Endothelial cell of umbilical vein (primary cell): ENCODE measurements around the gene SPOUT1. TPM values are rescaled to one million over a fixed set of nuclear protein-coding genes. Genes with fewer than 3 reads are reported as not detected.

Experiments used
- BruUV-seq: library from RNA; stranded (reverse); fragments of 400-500 nt; replicated peaks from 2 replicates; lab custom pipeline; 2021; lab: Mats Ljungman, UMichigan
- CTCF ChIA-PET: fragments of 300-600, 350-600 bp; sonication (Branson Sonifier 250); formaldehyde crosslinking; loops from one replicate; lab custom pipeline; 2021; ENCODE audit warnings: antibody characterized with exemption, inconsistent platforms; lab: Charles Lee
- POLR2A ChIA-PET: fragments of 300-600, 350-600 bp; sonication (Branson Sonifier 250); formaldehyde crosslinking; loops from one replicate; lab custom pipeline; 2021; ENCODE audit warnings: antibody characterized with exemption, inconsistent platforms; lab: Charles Lee
- DNase-seq: peaks from one replicate; pipeline ENCODE4 v3.0.0-alpha.2; 2011; ENCODE audit warnings: low read depth, low spot score
- FAIRE-seq: peaks from 2 replicates; lab custom pipeline; 2011; peaks lifted over from hg19 to GRCh38; lab: Jason Lieb, UNC
- H2AFZ ChIP-seq: 2 replicates; pipeline ENCODE4 v1.6.0; 2012; ENCODE audit warnings: low read depth, low read length, control low read depth, inconsistent platforms
- H3K27ac ChIP-seq: 2 replicates; pipeline ENCODE4 v1.5.1; 2011; ENCODE audit warnings: low read depth, mild to moderate bottlenecking, control low read depth, low read length, moderate library complexity; ENCODE audit not compliant: insufficient read depth
- H3K27me3 ChIP-seq, 2 experiments: 2 replicates each; pipeline versions ENCODE4 v1.6.0 to v1.6.1; 2011; ENCODE audit warnings: low read length in 2 of 2, mixed read lengths in 1 of 2; ENCODE audit not compliant: control insufficient read depth in 2 of 2, insufficient read depth in 2 of 2
- H3K36me3 ChIP-seq, 2 experiments: 2 replicates in 1 of 2; 3 replicates in 1 of 2; pipeline ENCODE4 v1.5.1; 2011; ENCODE audit warnings: low read length in 2 of 2, mild to moderate bottlenecking in 1 of 2, moderate library complexity in 1 of 2; ENCODE audit not compliant: control insufficient read depth in 2 of 2, insufficient read depth in 2 of 2; ENCODE audit errors: extremely low read depth in 1 of 2
- H3K4me1 ChIP-seq: 3 replicates; pipeline ENCODE4 v1.5.1; 2011; ENCODE audit warnings: mild to moderate bottlenecking, low read length; ENCODE audit not compliant: control insufficient read depth, insufficient read depth; ENCODE audit errors: extremely low read depth
- H3K4me2 ChIP-seq: 2 replicates; pipeline ENCODE4 v1.6.1; 2011; ENCODE audit warnings: low read length, control low read depth, mixed read lengths; ENCODE audit not compliant: insufficient read depth
- H3K4me3 ChIP-seq, 3 experiments: fragments of 200-600 bp in 1 of 3; sonication (generic), shearing (Covaris generic) in 1 of 3; replicated peaks in 1 of 3; 2 replicates each; pipeline ENCODE4 v1.5.1; 2011 to 2016; ENCODE audit warnings: control low read depth in 3 of 3, low read length in 3 of 3, mild to moderate bottlenecking in 2 of 3, inconsistent platforms in 1 of 3, low read depth in 1 of 3, moderate library complexity in 1 of 3; ENCODE audit not compliant: insufficient read depth in 1 of 3
- H3K79me2 ChIP-seq: 2 replicates; pipeline ENCODE4 v1.6.0; 2012; ENCODE audit warnings: low read length, inconsistent platforms; ENCODE audit not compliant: control insufficient read depth, insufficient read depth
- H3K9ac ChIP-seq: replicated peaks from 2 replicates; pipeline ENCODE3; 2011; ENCODE audit warnings: low read length, control low read depth; ENCODE audit not compliant: insufficient read depth; ENCODE audit errors: extremely low read depth
- H3K9me1 ChIP-seq: replicated peaks from 3 replicates; pipeline ENCODE4 v1.6.0; 2011; ENCODE audit warnings: mild to moderate bottlenecking, low read length; ENCODE audit not compliant: control insufficient read depth, insufficient read depth; ENCODE audit errors: extremely low read depth
- H3K9me3 ChIP-seq: replicated peaks from 2 replicates; pipeline ENCODE4 v1.5.1; 2012; ENCODE audit warnings: low read length, inconsistent platforms; ENCODE audit not compliant: control insufficient read depth, insufficient read depth
- H4K20me1 ChIP-seq: replicated peaks from 2 replicates; pipeline ENCODE3; 2011; ENCODE audit warnings: mild to moderate bottlenecking, low read length; ENCODE audit not compliant: control insufficient read depth, insufficient read depth; ENCODE audit errors: extremely low read depth
- FOS ChIP-seq: IDR thresholded peaks from 2 replicates; pipeline ENCODE4 v1.6.1; 2011; ENCODE audit warnings: mild to moderate bottlenecking, low read length, moderate library complexity, borderline replicate concordance; ENCODE audit not compliant: insufficient read depth
- JUN ChIP-seq: IDR thresholded peaks from 2 replicates; pipeline ENCODE4 v1.6.1; 2011; ENCODE audit warnings: borderline replicate concordance, low read depth; ENCODE audit not compliant: insufficient read length, insufficient read depth
- POLR2A ChIP-seq: IDR thresholded peaks from 2 replicates; pipeline ENCODE4 v1.6.1; 2012; ENCODE audit warnings: low read depth, mild to moderate bottlenecking, control low read depth, low read length
- POLR2AphosphoS5 ChIP-seq: IDR thresholded peaks from 2 replicates; pipeline ENCODE4 v1.6.1; 2012; ENCODE audit warnings: low read depth, mild to moderate bottlenecking, control low read depth, low read length, moderate library complexity; ENCODE audit not compliant: insufficient read depth
- dilution Hi-C: fragments of 300-500 bp; cut with MboI; formaldehyde crosslinking; loops from one replicate; pipeline ENCODE4 v1.15.0; 2019; ENCODE audit warnings: low sequenced_read_pairs; ENCODE audit not compliant: extremely low pct_ligation_motif_present
- intact Hi-C: fragments of 100-400 bp; cut with micrococcal nuclease; formaldehyde crosslinking; loops from one replicate; pipeline ENCODE4 v1.10.0; 2022
- polyA plus RNA-seq, 4 experiments: library from polyadenylated mRNA; depleted of rRNA in 3 of 4; stranded (reverse) in 3 of 4; unstranded in 1 of 4; fragments of >200 nt; gene quantifications; 2 replicates each; pipeline versions ENCODE4 v1.2.1 to v1.2.3, GENCODE V29; 2011 to 2012; ENCODE audit warnings: missing spikeins in 1 of 4
- total RNA-seq: library from RNA; stranded (reverse); gene quantifications from 2 replicates; pipeline ENCODE4 v1.2.3, GENCODE V29; 2021
- TF ChIP-seq, protein P1 (sequence below): IDR thresholded peaks from 2 replicates; pipeline ENCODE4 v1.6.1; 2011; ENCODE audit not compliant: insufficient read depth, insufficient read length

SPOUT1 gene
- total and polyA plus RNA-seq, 2 donors (not counting 3 experiments of a cell fraction or from before 2014, with no cell fraction given), result 50.4 to 51.6 TPM

DNA sequence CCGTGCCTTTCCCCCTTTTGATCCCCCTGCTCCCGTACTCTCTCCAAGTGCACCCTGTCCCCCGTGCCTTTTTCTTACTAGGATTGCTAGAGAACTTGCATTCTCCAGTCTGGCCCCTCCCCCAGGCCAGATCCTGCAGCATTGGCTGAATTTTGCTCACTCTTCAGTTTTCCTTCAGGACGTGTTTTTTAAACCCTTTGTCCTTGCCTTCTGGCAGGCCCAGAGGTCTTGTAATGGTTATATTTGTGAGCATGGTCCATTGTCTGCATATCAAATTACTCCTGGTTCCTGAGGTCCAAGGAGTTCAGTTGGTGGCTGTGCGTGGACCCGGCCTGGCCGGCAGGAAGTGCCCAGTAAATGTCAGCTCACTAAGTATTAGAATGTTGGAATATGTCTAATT lies 41.9 kb downstream of the SPOUT1 start:
- DNase-seq, result peak; percentile 25
- no peaks in the 10 kb centered on the region for H3K9me3 ChIP-seq

GRCh38 chr9:128786681-128787601 lies 42.7 kb downstream of the SPOUT1 start, which contains the start of gene TBC1D13:
TSS of gene TBC1D13 (plus strand) at chr9:128787253. CDS start at chr9:128787354, 101 bp downstream.
- Histone ChIP-seq H4K20me1 (no peaks in the 10 kb centered on the region), H3K9ac (peak within 1 kb of the TSS; percentile 35), H3K9me3 (no peaks in the 10 kb centered on the region), H3K4me2 (peak within 1 kb of the TSS; percentile 71), H3K9me1 (no peaks in the 10 kb centered on the region), H3K4me3 (peak within 1 kb of the TSS; percentile 50 to 94 (median 77)), H2AFZ (peak within 1 kb of the TSS; percentile 98), H3K79me2 (peaks cover 13% of the 10 kb centered on the region), H3K27ac (no peak within 1 kb of the TSS), H3K36me3 (peaks cover 7 to 11% of the 10 kb centered on the region in 2 experiments), H3K4me1 (peaks cover 11% of the 10 kb centered on the region), H3K27me3 (no peaks in the 10 kb centered on the region)
- dilution Hi-C loops (no loop called here), intact Hi-C loops (loop anchor here (1.0 to 5.0 kb wide), 4 partner anchors 15 to 241 kb away; partner anchors contain the start of genes ENDOG and SH3GLB2)
- TF ChIP-seq POLR2AphosphoS5 (peak; percentile 90), JUN (no peak), POLR2A (peak; percentile 66)
- TF ChIP-seq, protein P1, sequence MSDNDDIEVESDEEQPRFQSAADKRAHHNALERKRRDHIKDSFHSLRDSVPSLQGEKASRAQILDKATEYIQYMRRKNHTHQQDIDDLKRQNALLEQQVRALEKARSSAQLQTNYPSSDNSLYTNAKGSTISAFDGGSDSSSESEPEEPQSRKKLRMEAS, result peak; percentile 76
- DNase-seq (peak; percentile 82), FAIRE-seq (peak; percentile 86)
- BruUV-seq, result no TSS peak
- ChIA-PET CTCF (interaction anchor here (1.1 kb wide), 1 partner anchor 16 kb away, joined by 3 read pairs; no protein-coding TSS in a partner anchor), POLR2A (no interaction called here)

More for the DNA sequence above, 41.9 kb downstream of the SPOUT1 start:
- TF ChIP-seq FOS (no peak), POLR2A (no peak), POLR2AphosphoS5 (no peak)
- Histone ChIP-seq H3K4me3 (peak overlapping the region; percentile 50 to 94 (median 77)), H3K9ac (peak overlapping the region; percentile 35), H3K79me2 (peaks cover 13% of the 10 kb centered on the region), H3K27me3 (no peaks in the 10 kb centered on the region), H3K9me1 (no peaks in the 10 kb centered on the region), H3K4me2 (peak overlapping the region; percentile 71), H3K4me1 (peaks cover 11% of the 10 kb centered on the region), H3K36me3 (peaks cover 7 to 18% of the 10 kb centered on the region in 2 experiments), H2AFZ (peak overlapping the region; percentile 56), H4K20me1 (no peaks in the 10 kb centered on the region), H3K27ac (no peak overlapping the region)
- POLR2A ChIA-PET, result no interaction called here
- CTCF ChIA-PET, result interaction anchor here (1.0 to 2.0 kb wide), 5 partner anchors 17 to 86 kb away, joined by 3 to 9 read pairs (median 5); partner anchors contain the start of genes ENDOG and PKN3
- intact Hi-C loops (loop anchor here (1.0 to 5.0 kb wide), 4 partner anchors 15 to 241 kb away; partner anchors contain the start of genes ENDOG and SH3GLB2), dilution Hi-C loops (no loop called here)
- no peak for FAIRE-seq
- BruUV-seq, result TSS peak; percentile 27
